Measurements from ENCODE around the gene RRP36.

RRP36 gene

GRCh38 chr6:42974919-42975505 is 46.4 kb upstream of the RRP36 start:
- H3K4me3 ChIP-seq (ENCODE audit: low read length) = no peak overlapping the region
- 0 out of 2 replicates have a peak, but pooled peaks cover 5% of the 10 kb centered on the region for H3F3A ChIP-seq (ENCODE audit: control insufficient read depth, insufficient read depth)
- peak overlapping the region; percentile 1; the same call in 1 of the 2 replicates for H3K4me2 ChIP-seq (ENCODE audit: low read length)
- peaks cover 6% of the 10 kb centered on the region; the same call in 1 of the 2 replicates for H4K20me1 ChIP-seq (ENCODE audit: control insufficient read depth, insufficient read depth, low read depth, low read length)
- no peak overlapping the region for H3K27ac ChIP-seq (ENCODE audit: low read depth, low read length)
- no peaks in the 10 kb centered on the region for H3K27me3 ChIP-seq (ENCODE audit: control insufficient read depth, low read length)
- TF ChIP-seq CTCF (IDR thresholded peaks at IDR 0.05; ENCODE audit: low read depth, low read length, poor library complexity, severe bottlenecking) (no peak), EZH2phosphoT487 (IDR thresholded peaks at IDR 0.05; ENCODE audit: borderline replicate concordance, low read length) (no peak)
- peaks cover 61% of the 10 kb centered on the region for H3K79me2 ChIP-seq (ENCODE audit: control insufficient read depth, low read length)
- H3K4me1 ChIP-seq (ENCODE audit: control insufficient read depth, low read length) = peaks cover 28% of the 10 kb centered on the region
- no peaks in the 10 kb centered on the region for H3K9me3 ChIP-seq (ENCODE audit: control insufficient read depth, insufficient read depth, low read length)
- H3K9me2 ChIP-seq (replicated peaks; ENCODE audit: control insufficient read depth, low read length) = no peaks in the 10 kb centered on the region
- H3K36me3 ChIP-seq (ENCODE audit: control insufficient read depth, low read length) = peaks cover 45% of the 10 kb centered on the region

DNA sequence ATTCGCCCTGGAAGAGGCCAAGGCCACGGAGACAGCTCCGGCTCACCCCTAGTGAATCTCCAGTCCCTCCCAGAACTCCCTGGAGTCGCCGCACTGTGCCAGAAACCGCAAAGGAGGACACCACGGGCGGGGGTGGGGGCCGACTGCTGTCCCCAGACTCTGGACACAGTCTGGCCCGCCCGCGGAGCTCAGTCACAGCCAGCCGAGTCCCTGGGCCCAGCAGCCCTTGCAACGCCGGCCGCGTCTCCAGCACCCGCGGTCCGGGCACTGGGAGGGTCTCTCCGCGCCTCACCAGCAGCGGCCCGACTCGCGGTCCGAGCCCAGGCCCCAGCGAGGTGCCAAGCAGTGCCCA is 43.0 kb upstream of the RRP36 start:
- no peaks in the 10 kb centered on the region for H3K9me3 ChIP-seq (ENCODE audit: control insufficient read depth, insufficient read depth, low read length)
- peaks cover 8% of the 10 kb centered on the region; the same call in 1 of the 2 replicates for H3F3A ChIP-seq (ENCODE audit: control insufficient read depth, insufficient read depth)
- no peaks in the 10 kb centered on the region for H3K9me2 ChIP-seq (replicated peaks; ENCODE audit: control insufficient read depth, low read length)
- peak overlapping the region; percentile 58 for H3K27ac ChIP-seq (ENCODE audit: low read depth, low read length)
- H3K27me3 ChIP-seq (ENCODE audit: control insufficient read depth, low read length) = no peaks in the 10 kb centered on the region
- H3K79me2 ChIP-seq (ENCODE audit: control insufficient read depth, low read length) = peaks cover 59% of the 10 kb centered on the region
- H3K4me1 ChIP-seq (ENCODE audit: control insufficient read depth, low read length) = peaks cover 35% of the 10 kb centered on the region
- no peak for TF ChIP-seq CTCF (IDR thresholded peaks at IDR 0.05; ENCODE audit: low read depth, low read length, poor library complexity, severe bottlenecking)
- no peak for TF ChIP-seq EZH2phosphoT487 (IDR thresholded peaks at IDR 0.05; ENCODE audit: borderline replicate concordance, low read length)
- H3K36me3 ChIP-seq (ENCODE audit: control insufficient read depth, low read length) = peaks cover 39% of the 10 kb centered on the region
- H3K4me3 ChIP-seq (ENCODE audit: low read length) = peak overlapping the region; percentile 78
- H4K20me1 ChIP-seq (ENCODE audit: control insufficient read depth, insufficient read depth, low read depth, low read length) = peaks cover 6% of the 10 kb centered on the region; the same call in 1 of the 2 replicates
- peak overlapping the region; percentile 90 for H3K4me2 ChIP-seq (ENCODE audit: low read length)

- Histone ChIP-seq H3K27me3 (ENCODE audit: control insufficient read depth, low read length) (no peaks in the 10 kb centered on the region), H3K4me1 (ENCODE audit: control insufficient read depth, low read length) (peaks cover 41% of the 10 kb centered on the region), H3K27ac (ENCODE audit: low read depth, low read length) (peak within 1 kb of the TSS; percentile 58), H3K79me2 (ENCODE audit: control insufficient read depth, low read length) (peaks cover 56% of the 10 kb centered on the region), H3F3A (ENCODE audit: control insufficient read depth, insufficient read depth) (peaks cover 7% of the 10 kb centered on the region; the same call in 1 of the 2 replicates), H3K4me2 (ENCODE audit: low read length) (peak within 1 kb of the TSS; percentile 90), H3K36me3 (ENCODE audit: control insufficient read depth, low read length) (peaks cover 34% of the 10 kb centered on the region), H3K4me3 (ENCODE audit: low read length) (peak within 1 kb of the TSS; percentile 78), H3K9me3 (ENCODE audit: control insufficient read depth, insufficient read depth, low read length) (no peaks in the 10 kb centered on the region), H3K9me2 (replicated peaks; ENCODE audit: control insufficient read depth, low read length) (no peaks in the 10 kb centered on the region), H4K20me1 (ENCODE audit: control insufficient read depth, insufficient read depth, low read depth, low read length) (peaks cover 6% of the 10 kb centered on the region; the same call in 1 of the 2 replicates)
- TF ChIP-seq CTCF (IDR thresholded peaks at IDR 0.05; ENCODE audit: low read depth, low read length, poor library complexity, severe bottlenecking) = no peak
- no peak for TF ChIP-seq EZH2phosphoT487 (IDR thresholded peaks at IDR 0.05; ENCODE audit: borderline replicate concordance, low read length)
Measured at GRCh38 chr6:42978839-42979522, 42.4 kb upstream of the RRP36 start, which contains the start of gene PEX6. Gene PEX6, minus strand, starts transcription at chr6:42979181. Its CDS starts 31 bp downstream, at chr6:42979150.

Measured in DOHH2 (cell line).